HG03460 (cell line): ENCODE data around the gene GNB1.

Experiments used
- ATAC-seq: cut with Tn5 transposase; IDR thresholded peaks from one replicate; pipeline ENCODE4 v1.9.1; 2021; ENCODE audit not compliant: unreplicated experiment

Gene GNB1

GRCh38 chr1:1910651-1911331, 19.9 kb upstream of the GNB1 start:
- ATAC-seq = no peak

- ATAC-seq = no peak
These were observed 19.2 kb upstream of the GNB1 start for GRCh38 chr1:1910033-1910465.

- ATAC-seq = peak; percentile 8
These were observed 17.6 kb upstream of the GNB1 start for GRCh38 chr1:1908506-1908791.

- no peak for ATAC-seq
These were observed 16.3 kb upstream of the GNB1 start for GRCh38 chr1:1907098-1907736.

- ATAC-seq = no peak
These were observed 15.6 kb upstream of the GNB1 start for GRCh38 chr1:1906185-1907097.

GRCh38 chr1:1903224-1903623, 12.3 kb upstream of the GNB1 start:
- no peak for ATAC-seq

- no peak for ATAC-seq
These were observed 10.9 kb upstream of the GNB1 start for GRCh38 chr1:1901641-1902294.

- no peak for ATAC-seq
These were observed 10.2 kb upstream of the GNB1 start for GRCh38 chr1:1900883-1901640.

GRCh38 chr1:1899967-1900327, 9.1 kb upstream of the GNB1 start:
- ATAC-seq = no peak

GRCh38 chr1:1899266-1899966, 8.5 kb upstream of the GNB1 start:
- ATAC-seq = no peak

GRCh38 chr1:1898246-1898933, 7.5 kb upstream of the GNB1 start:
- no peak for ATAC-seq

- ATAC-seq = no peak
These were observed 4.8 kb upstream of the GNB1 start for GRCh38 chr1:1895456-1896336.

GRCh38 chr1:1895060-1895418, 4.2 kb upstream of the GNB1 start:
- no peak for ATAC-seq

- ATAC-seq = no peak
These were observed 3.6 kb upstream of the GNB1 start for GRCh38 chr1:1894354-1895059.

- ATAC-seq = no peak
These were observed 3.1 kb upstream of the GNB1 start for GRCh38 chr1:1893997-1894353.

GRCh38 chr1:1893291-1893985, 2.6 kb upstream of the GNB1 start:
- no peak for ATAC-seq

- no peak for ATAC-seq
These were observed 1.9 kb upstream of the GNB1 start for GRCh38 chr1:1892763-1893120.
